Stimulated activated CD4-positive, alpha-beta T cell treated with anti-CD3 and anti-CD28 coated beads, Interleukin-15, amount 100 ng/mL, for 1 hour (primary cell): ENCODE measurements around the gene C14orf180.

Experiments
- DNase-seq, 2 donors: peaks; one replicate each; pipeline ENCODE4 v3.0.0-alpha.2; 2020; ENCODE audit warnings: low read depth in 1 of 2, low spot score in 1 of 2

Gene C14orf180

GRCh38 chr14:104579507-104579906 is at the start of gene C14orf180:
TSS of gene C14orf180 (plus strand) at chr14:104579764. CDS start at chr14:104586431, 6,667 bp downstream.
- DNase-seq: no peak

GRCh38 chr14:104530646-104531045 is 48.9 kb upstream of the C14orf180 start:
- no peak for DNase-seq

- no peak for DNase-seq
Observed at GRCh38 chr14:104531421-104532190, 48.0 kb upstream of the C14orf180 start.

- DNase-seq: no peak
Observed at GRCh38 chr14:104532191-104532555, 47.4 kb upstream of the C14orf180 start.

GRCh38 chr14:104534036-104534435 is 45.5 kb upstream of the C14orf180 start:
- DNase-seq: no peak

- DNase-seq: no peak
Observed at GRCh38 chr14:104536942-104537612, 42.5 kb upstream of the C14orf180 start.

GRCh38 chr14:104537613-104537988 is 42.0 kb upstream of the C14orf180 start:
- DNase-seq: no peak

- no peak for DNase-seq
Observed at GRCh38 chr14:104541905-104542465, 37.6 kb upstream of the C14orf180 start.

- DNase-seq: no peak
Observed at GRCh38 chr14:104542871-104543830, 36.4 kb upstream of the C14orf180 start.

GRCh38 chr14:104544362-104544961 is 35.1 kb upstream of the C14orf180 start:
- DNase-seq: no peak

- no peak for DNase-seq
Observed at GRCh38 chr14:104545151-104545941, 34.2 kb upstream of the C14orf180 start.

- no peak for DNase-seq
Observed at GRCh38 chr14:104545942-104546501, 33.5 kb upstream of the C14orf180 start.

GRCh38 chr14:104546591-104547309 is 32.8 kb upstream of the C14orf180 start:
- no peak for DNase-seq

GRCh38 chr14:104547310-104547997 is 32.1 kb upstream of the C14orf180 start:
- DNase-seq: no peak

- no peak for DNase-seq
Observed at GRCh38 chr14:104547998-104548700, 31.4 kb upstream of the C14orf180 start.

- no peak for DNase-seq
Observed at GRCh38 chr14:104548802-104549535, 30.6 kb upstream of the C14orf180 start.
